ENCODE data around the gene PNMT. TPM values are rescaled to one million over a fixed set of nuclear protein-coding genes. Genes with fewer than 3 reads are reported as not detected.

PNMT gene
- total and polyA plus RNA-seq, 8 donors: 0.45 to 16.6 (median 7.1) TPM; not detected in 2

DNA sequence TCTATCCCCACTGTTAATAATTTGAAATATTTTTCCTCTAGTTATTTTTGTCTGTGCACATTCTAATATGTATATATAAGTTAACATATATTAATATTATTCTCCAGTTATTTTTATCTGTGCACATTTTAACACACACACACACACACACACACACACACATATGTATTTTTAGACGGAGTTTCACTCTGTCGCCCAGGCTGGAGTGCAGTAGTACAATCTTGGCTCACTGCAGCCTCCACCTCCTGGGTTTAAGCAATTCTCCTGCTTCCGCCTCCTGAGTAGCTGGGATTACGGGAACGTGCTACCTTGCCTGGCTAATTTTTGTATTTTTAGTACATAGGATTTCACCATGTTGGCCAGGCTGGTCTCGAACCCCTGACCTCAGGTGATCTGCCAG is 49.4 kb downstream of the PNMT start:
- 75 to 87% (median 82%) methylated on average over 6 of the region's 6 CpGs for WGBS, 5 donors
- no peaks in the 10 kb centered on the region for H3K27me3 ChIP-seq
- H3K27ac ChIP-seq: no peak overlapping the region
- no peak overlapping the region for H3K4me3 ChIP-seq
- peaks cover 14 to 95% (median 86%) of the 10 kb centered on the region in 4 donors for H3K36me3 ChIP-seq
- intact Hi-C loops (cut with DNase I; ENCODE audit: low total_unique reads): no loop called here
- no peak for DNase-seq
- H3K9me3 ChIP-seq: no peaks in the 10 kb centered on the region
- peaks cover 6 to 20% (median 18%) of the 10 kb centered on the region in 4 donors for H3K4me1 ChIP-seq
- TF ChIP-seq POLR2A (IDR thresholded peaks at IDR 0.05) (no peak), POLR2AphosphoS5 (IDR thresholded peaks at IDR 0.05) (no peak), EP300 (IDR thresholded peaks at IDR 0.05) (no peak)
- TF ChIP-seq, protein P1, sequence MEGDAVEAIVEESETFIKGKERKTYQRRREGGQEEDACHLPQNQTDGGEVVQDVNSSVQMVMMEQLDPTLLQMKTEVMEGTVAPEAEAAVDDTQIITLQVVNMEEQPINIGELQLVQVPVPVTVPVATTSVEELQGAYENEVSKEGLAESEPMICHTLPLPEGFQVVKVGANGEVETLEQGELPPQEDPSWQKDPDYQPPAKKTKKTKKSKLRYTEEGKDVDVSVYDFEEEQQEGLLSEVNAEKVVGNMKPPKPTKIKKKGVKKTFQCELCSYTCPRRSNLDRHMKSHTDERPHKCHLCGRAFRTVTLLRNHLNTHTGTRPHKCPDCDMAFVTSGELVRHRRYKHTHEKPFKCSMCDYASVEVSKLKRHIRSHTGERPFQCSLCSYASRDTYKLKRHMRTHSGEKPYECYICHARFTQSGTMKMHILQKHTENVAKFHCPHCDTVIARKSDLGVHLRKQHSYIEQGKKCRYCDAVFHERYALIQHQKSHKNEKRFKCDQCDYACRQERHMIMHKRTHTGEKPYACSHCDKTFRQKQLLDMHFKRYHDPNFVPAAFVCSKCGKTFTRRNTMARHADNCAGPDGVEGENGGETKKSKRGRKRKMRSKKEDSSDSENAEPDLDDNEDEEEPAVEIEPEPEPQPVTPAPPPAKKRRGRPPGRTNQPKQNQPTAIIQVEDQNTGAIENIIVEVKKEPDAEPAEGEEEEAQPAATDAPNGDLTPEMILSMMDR (IDR thresholded peaks at IDR 0.05): no peak

DNA sequence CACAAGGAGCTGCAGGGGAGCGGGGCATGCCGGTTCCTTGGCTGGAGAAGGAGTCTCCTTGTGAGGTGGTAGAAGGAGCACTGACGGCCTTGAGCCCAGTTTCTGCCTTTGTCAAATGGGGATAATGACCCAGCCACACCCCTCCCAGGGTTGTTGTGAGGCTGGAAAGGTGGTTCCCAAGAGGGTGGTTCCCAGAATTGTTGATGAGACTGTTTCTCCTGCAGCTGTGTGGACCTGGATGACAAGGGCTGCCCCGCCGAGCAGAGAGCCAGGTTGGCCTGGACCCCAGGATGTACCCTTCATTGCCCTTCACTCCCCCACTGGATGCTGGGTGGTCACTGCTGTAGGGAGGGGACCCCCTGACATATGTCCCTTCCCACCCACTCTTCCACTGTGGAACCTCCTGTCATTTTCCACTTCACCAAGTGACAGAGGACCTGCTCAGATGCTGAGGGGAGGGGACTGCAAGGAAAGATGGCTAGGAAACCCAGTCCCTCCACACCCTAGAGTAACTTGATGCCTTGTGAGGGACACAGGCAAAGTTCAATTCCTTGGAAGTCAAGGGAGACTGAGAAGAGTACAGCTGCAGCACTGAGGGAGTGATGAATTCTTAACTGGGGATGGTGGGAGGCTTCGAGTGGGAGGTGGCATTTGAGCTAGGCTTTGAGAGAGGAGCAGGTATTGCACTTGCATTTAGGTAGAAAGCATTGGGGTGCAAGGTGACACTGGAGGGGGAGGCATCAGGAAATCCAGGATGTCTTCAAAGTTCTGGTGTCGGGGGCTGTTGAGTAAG is 51.5 kb downstream of the PNMT start:
- Histone ChIP-seq H3K36me3 (peaks cover 16 to 95% (median 85%) of the 10 kb centered on the region in 4 donors), H3K4me1 (peaks cover 6 to 23% (median 19%) of the 10 kb centered on the region in 4 donors), H3K9me3 (no peaks in the 10 kb centered on the region), H3K27ac (no peak overlapping the region), H3K4me3 (no peak overlapping the region), H3K27me3 (no peaks in the 10 kb centered on the region)
- TF ChIP-seq POLR2AphosphoS5 (IDR thresholded peaks at IDR 0.05): no peak
- no peak for TF ChIP-seq POLR2A (IDR thresholded peaks at IDR 0.05)
- TF ChIP-seq, protein P1 (IDR thresholded peaks at IDR 0.05): no peak
- no peak for TF ChIP-seq EP300 (IDR thresholded peaks at IDR 0.05)
- no peak for DNase-seq
- intact Hi-C loops (cut with DNase I; ENCODE audit: low total_unique reads): no loop called here
- WGBS, 5 donors: 83 to 95% (median 90%) methylated on average over 4 to 7 of the region's 7 CpGs

Other genes with a start within 250 kb of the PNMT start
- gene MED1, start 217.2 kb upstream of the PNMT start, total RNA-seq: 10 to 100 TPM in 4 of 5 donors, 1 to 10 TPM in 1; 6.4 to 48.7 (median 19.7) TPM
- gene MED1, start 217.2 kb upstream of the PNMT start, polyA plus RNA-seq: 1 to 10 TPM; 5.1 to 7.4 (median 6.9) TPM
- gene CDK12, start 207.0 kb upstream of the PNMT start, total RNA-seq: 10 to 100 TPM; 25.8 to 66.5 (median 45.6) TPM
- 1 to 10 TPM; 5.1 to 5.5 (median 5.2) TPM for gene CDK12, start 207.0 kb upstream of the PNMT start, polyA plus RNA-seq
- not detected for gene NEUROD2, start 60.5 kb upstream of the PNMT start, total RNA-seq
- gene NEUROD2, start 60.5 kb upstream of the PNMT start, polyA plus RNA-seq: under 1 TPM; 0.03 to 0.31 (median 0.25) TPM
- gene PPP1R1B, start 41.5 kb upstream of the PNMT start, total RNA-seq: 100 to 1,000 TPM in 1 of 5 donors, 10 to 100 TPM in 2, 1 to 10 TPM in 1, under 1 TPM in 1; 0.58 to 279 (median 11.0) TPM
- gene PPP1R1B, start 41.5 kb upstream of the PNMT start, polyA plus RNA-seq: 10 to 100 TPM in 1 of 3 donors, 1 to 10 TPM in 2; 5.0 to 20.9 (median 9.5) TPM
- gene STARD3, start 31.3 kb upstream of the PNMT start, total RNA-seq: 1,000 to 10,000 TPM in 1 of 5 donors, 100 to 1,000 TPM in 1, 10 to 100 TPM in 3; 26.4 to 1,091 (median 72.1) TPM
- gene STARD3, start 31.3 kb upstream of the PNMT start, polyA plus RNA-seq: 10 to 100 TPM; 28.1 to 53.5 (median 30.8) TPM
- gene TCAP, start 3.1 kb upstream of the PNMT start, total RNA-seq: 1 to 10 TPM in 1 of 5 donors, under 1 TPM in 2, not detected in 2; 0.89 to 4.3 (median 0.92) TPM
- 10 to 100 TPM in 1 of 3 donors, 1 to 10 TPM in 1, under 1 TPM in 1; 0.88 to 14.1 (median 3.5) TPM for gene TCAP, start 3.1 kb upstream of the PNMT start, polyA plus RNA-seq
- gene PGAP3, start 19.6 kb downstream of the PNMT start, total RNA-seq: 10 to 100 TPM in 3 of 5 donors, 1 to 10 TPM in 2; 3.2 to 42.9 (median 22.4) TPM
- gene PGAP3, start 19.6 kb downstream of the PNMT start, polyA plus RNA-seq: 10 to 100 TPM in 2 of 3 donors, 1 to 10 TPM in 1; 9.1 to 21.5 (median 11.2) TPM
- gene ERBB2, start 31.6 kb downstream of the PNMT start, total RNA-seq: 100 to 1,000 TPM in 2 of 5 donors, 10 to 100 TPM in 3; 53.1 to 402 (median 81.7) TPM
- gene ERBB2, start 31.6 kb downstream of the PNMT start, polyA plus RNA-seq: 10 to 100 TPM; 13.1 to 47.7 (median 25.3) TPM
- 100 to 1,000 TPM in 2 of 5 donors, 10 to 100 TPM in 2, 1 to 10 TPM in 1; 9.3 to 312 (median 25.9) TPM for gene MIEN1, start 62.1 kb downstream of the PNMT start, total RNA-seq
- 100 to 1,000 TPM; 106 to 134 (median 132) TPM for gene MIEN1, start 62.1 kb downstream of the PNMT start, polyA plus RNA-seq
- 10 to 100 TPM in 3 of 5 donors, 1 to 10 TPM in 2; 2.3 to 43.9 (median 31.2) TPM for gene GRB7, start 69.5 kb downstream of the PNMT start, total RNA-seq
- 10 to 100 TPM in 2 of 3 donors, 1 to 10 TPM in 1; 9.5 to 34.7 (median 14.7) TPM for gene GRB7, start 69.5 kb downstream of the PNMT start, polyA plus RNA-seq
- gene IKZF3, start 195.9 kb downstream of the PNMT start, total RNA-seq: 1 to 10 TPM in 4 of 5 donors, not detected in 1; 1.1 to 5.4 (median 3.9) TPM
- under 1 TPM; 0.56 to 0.90 (median 0.76) TPM for gene IKZF3, start 195.9 kb downstream of the PNMT start, polyA plus RNA-seq
- not detected for gene ZPBP2, start 199.7 kb downstream of the PNMT start, total RNA-seq
- gene ZPBP2, start 199.7 kb downstream of the PNMT start, polyA plus RNA-seq: not detected

Measured in stomach (tissue), 9 donors.